ENCODE results near the gene CHRM4. TPM values are rescaled to one million over a fixed set of nuclear protein-coding genes. Genes with fewer than 3 reads are reported as not detected.
A peak's percentile ranks its signal among the peaks of the same experiment; 100 is the strongest.

CHRM4 gene
- total RNA-seq, 2 donors from 2014 or later = 0.28 TPM; not detected in 1

GRCh38 chr11:46345131-46345597, 46.4 kb downstream of the CHRM4 start:
- H3K27ac ChIP-seq = peak overlapping the region; percentile 61 to 77
- peak overlapping the region; percentile 33 to 45 for H3K4me3 ChIP-seq
- no peaks in the 10 kb centered on the region for H3K27me3 ChIP-seq
- DNase-seq (ENCODE audit: low spot score) = no peak
- peaks cover 0 to 85% of the 10 kb centered on the region in 2 donors for H3K4me1 ChIP-seq
- H3K9me3 ChIP-seq = no peaks in the 10 kb centered on the region
- no peak for TF ChIP-seq CTCF (IDR thresholded peaks at IDR 0.05)
- no peaks in the 10 kb centered on the region for H3K36me3 ChIP-seq

GRCh38 chr11:46343520-46343919, 48.1 kb downstream of the CHRM4 start:
- TF ChIP-seq CTCF (IDR thresholded peaks at IDR 0.05) = no peak

GRCh38 chr11:46342239-46342638, 49.3 kb downstream of the CHRM4 start:
- H3K9me3 ChIP-seq = no peaks in the 10 kb centered on the region
- no peak overlapping the region for H3K4me3 ChIP-seq
- TF ChIP-seq CTCF (IDR thresholded peaks at IDR 0.05) = no peak
- no peaks in the 10 kb centered on the region for H3K27me3 ChIP-seq
- peak overlapping the region; percentile 83 to 97 for H3K27ac ChIP-seq
- no peak for DNase-seq (ENCODE audit: low spot score)
- H3K4me1 ChIP-seq = peaks cover 0 to 86% of the 10 kb centered on the region in 2 donors
- no peaks in the 10 kb centered on the region for H3K36me3 ChIP-seq

More at GRCh38 chr11:46343520-46343919, 48.1 kb downstream of the CHRM4 start:
- Histone ChIP-seq H3K27me3 (no peaks in the 10 kb centered on the region), H3K4me3 (no peak overlapping the region), H3K9me3 (no peaks in the 10 kb centered on the region), H3K4me1 (peaks cover 0 to 85% of the 10 kb centered on the region in 2 donors), H3K27ac (no peak overlapping the region), H3K36me3 (no peaks in the 10 kb centered on the region)
- no peak for DNase-seq (ENCODE audit: low spot score)

GRCh38 chr11:46341454-46341853, 50.1 kb downstream of the CHRM4 start:
- no peak for DNase-seq (ENCODE audit: low spot score)
- Histone ChIP-seq H3K4me3 (no peak overlapping the region), H3K4me1 (peaks cover 0 to 80% of the 10 kb centered on the region in 2 donors), H3K27me3 (no peaks in the 10 kb centered on the region), H3K36me3 (no peaks in the 10 kb centered on the region), H3K27ac (peak overlapping the region; percentile 83 to 97), H3K9me3 (no peaks in the 10 kb centered on the region)
- no peak for TF ChIP-seq CTCF (IDR thresholded peaks at IDR 0.05)

- Histone ChIP-seq H3K27ac (peak overlapping the region; percentile 83 to 97), H3K4me3 (no peak overlapping the region)
Measured at GRCh38 chr11:46339816-46340215, 51.8 kb downstream of the CHRM4 start.

More at GRCh38 chr11:46339816-46340215, 51.8 kb downstream of the CHRM4 start:
- no peak for DNase-seq (ENCODE audit: low spot score)
- no peak for TF ChIP-seq CTCF (IDR thresholded peaks at IDR 0.05)
- Histone ChIP-seq H3K36me3 (no peaks in the 10 kb centered on the region), H3K27me3 (no peaks in the 10 kb centered on the region), H3K4me1 (peaks cover 0 to 79% of the 10 kb centered on the region in 2 donors), H3K9me3 (no peaks in the 10 kb centered on the region)
